T1000 (cell line): ENCODE measurements around the gene SGPL1.
"Not testable (repeated sequence)": the region's sequence is repeated elsewhere in the genome, so short reads cannot be mapped to it uniquely, and the experiment has no call there.

Experiments
- DNase-seq: peaks from one replicate; lab custom pipeline; 2025; ENCODE audit warnings: mixed read lengths; lab: John Stamatoyannopoulos, UW

Gene SGPL1

DNA sequence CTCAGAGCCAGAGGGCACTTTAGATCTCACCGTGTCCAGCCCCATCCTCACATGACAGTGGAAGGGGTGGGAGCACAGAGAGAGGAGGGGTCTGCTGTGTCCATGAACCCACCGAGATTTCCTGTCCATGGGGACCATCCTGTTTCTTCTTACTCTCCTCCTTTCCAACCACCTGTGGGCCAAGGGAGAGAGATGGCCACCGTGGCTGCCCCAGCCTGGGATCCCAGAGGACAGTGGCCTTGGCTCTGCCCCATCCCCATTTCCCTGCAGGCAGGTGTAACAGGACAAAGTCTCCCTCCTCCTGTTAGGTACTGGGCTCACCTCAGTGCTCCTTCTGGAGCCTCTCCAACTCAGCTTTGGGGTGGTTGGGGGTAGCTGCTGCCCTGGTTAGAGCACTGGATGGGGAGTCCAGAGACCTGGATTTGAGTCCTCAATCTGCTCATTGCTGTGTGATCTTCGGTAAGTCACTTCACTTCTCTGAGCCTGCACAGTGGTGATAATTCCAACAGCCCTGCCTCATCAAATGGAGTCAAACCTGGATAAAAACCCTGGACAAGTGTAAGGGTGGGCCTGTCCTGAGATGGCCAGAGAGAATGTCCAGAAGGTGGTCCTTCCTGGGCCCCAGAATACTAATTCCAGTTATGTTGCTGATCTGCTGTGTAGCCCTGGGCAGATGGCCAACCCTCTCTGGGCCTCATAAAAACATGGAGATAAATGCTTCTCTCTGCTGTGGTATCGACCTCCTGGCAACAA lies 90.5 kb downstream of the SGPL1 start:
- no peak for DNase-seq

DNA sequence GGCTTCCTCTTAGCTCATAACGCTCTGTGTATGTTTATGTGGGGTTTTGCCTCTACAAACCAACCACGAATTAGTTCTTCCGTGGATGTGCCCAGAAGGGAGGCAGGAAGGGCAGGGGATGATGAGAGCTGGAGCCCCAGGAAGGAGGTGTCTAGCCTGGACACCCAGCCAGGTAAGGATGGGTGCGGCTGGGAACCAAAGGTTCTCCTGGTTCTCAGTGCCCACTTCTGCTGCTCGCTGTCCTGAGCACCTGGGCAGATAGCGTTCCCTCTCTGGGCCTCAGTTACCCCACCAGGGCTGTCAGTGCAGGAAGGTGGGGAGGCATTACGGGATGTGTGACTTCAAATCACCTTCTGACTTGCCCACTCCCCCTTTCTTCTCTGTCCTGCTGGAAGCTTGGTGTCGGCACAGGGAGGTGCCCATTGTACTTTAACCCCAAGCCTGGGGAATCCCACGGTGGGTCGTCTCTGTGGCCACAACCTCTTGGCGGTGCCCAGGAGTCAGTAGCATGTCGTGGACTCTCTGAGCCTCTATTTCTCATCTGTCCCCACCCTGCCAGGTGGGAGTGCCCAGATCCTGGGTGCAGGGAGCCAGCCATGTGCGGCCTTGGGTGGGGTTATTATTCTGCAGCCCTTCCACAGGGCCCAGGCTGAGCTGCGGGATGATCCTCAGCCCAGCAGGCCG lies 91.3 kb downstream of the SGPL1 start:
- DNase-seq, result no peak

DNA sequence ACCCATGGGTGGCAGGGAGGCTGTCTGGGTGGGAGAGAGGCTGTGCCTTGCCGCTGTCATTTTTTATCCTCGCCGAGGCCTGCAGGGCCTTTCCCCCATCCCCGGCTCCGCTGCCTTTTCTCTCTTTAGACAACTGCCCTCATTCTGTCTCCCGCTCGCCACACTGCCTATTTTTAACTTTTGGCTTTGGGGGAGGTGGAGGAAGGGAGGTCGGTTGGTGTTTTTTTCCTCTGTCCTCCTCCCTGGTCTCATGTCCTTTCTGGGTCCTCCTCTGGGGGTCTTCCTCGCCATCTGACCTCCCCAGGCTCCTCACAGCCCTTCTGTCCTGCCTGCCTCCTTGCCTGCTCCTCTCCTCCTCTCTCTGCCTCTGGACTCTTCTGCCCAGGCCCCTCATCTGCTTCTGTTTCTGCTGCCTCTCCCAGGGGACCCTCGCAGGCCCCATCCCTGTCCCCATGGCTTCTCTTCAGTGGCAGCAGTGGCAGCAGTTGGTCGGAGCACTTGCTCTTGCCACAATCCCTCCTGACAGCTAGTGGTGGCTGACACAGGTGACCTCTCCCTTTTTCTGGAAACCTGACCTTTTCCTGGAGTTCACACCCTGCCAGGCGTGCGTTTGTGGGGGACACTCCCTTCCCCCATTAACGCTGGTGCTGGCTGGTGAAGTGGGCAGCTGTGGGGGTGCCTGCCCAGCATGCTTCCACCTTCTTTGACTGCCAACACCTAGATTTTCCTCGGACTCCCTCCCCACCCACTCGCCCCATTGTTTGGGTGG lies 92.1 kb downstream of the SGPL1 start:
- DNase-seq, result no peak

DNA sequence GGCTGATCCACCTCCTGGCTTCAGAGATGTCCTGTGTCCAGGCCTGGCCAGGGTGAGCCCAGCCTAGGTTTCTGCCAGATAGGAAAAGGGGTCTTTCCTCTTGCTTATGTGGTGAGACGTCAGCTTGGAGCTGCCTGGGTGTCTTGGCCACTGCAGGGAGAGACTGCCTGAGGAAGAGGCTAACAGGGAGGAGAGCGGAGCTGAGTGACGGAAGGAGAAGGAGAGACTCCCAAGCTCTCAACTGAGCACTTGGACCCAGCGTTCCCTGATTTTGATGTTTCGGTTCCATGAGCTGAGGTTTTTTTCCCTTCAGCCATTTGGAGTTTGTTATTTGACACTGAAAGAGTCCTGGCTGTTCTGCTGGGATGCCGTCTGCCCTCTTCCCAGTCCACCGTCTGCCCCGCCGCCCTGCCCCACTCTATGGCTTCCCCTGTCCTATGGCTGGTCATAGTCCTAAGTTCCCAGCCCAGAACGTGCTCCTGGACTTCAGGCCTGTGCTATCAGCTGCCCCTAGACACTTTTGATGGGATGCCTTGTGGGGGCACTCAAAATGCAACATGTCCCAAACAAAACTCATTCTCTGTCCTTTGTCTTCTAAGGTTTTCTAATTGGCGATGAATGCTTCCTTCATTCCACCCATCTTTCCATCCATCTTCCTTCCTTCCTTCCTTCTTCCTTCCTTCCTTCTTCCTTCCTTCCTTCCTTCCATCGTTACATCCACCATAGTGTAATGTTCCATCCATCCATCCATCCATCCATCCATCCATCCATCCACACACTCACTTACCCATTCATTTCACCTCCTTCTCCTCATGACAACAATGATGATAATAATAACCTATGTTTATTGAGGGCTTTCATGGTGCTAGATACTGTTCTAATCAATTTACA lies 92.9 kb downstream of the SGPL1 start:
- no peak for DNase-seq

DNA sequence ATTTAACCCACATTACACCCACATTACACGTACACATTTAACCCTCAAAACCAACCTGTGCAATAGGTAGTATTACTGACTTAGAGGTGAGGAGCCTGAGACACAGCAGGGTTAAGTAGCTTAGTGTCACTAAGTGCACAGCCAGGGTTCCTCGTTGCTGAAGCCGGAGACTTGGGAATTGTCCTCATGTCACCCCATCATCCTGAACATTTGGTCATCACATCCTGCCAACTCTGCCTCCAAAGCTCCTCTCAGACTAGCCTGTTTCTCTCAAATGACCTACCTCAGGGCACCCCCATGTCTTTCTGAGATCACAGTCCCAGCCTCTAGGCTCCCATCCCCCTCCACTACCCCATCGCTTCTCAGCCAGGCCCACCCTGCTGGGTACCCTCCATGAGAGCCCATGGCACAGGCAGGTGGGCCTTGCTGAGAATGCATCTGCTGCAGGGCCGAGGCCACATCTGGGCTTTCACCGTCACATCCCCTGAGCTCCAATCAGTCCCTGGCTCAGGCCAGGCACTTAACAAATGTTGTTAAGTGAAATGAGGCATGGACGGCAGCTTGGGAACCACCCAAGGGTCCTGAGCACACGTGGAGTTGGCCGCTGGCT lies 93.7 kb downstream of the SGPL1 start:
- no peak for DNase-seq

DNA sequence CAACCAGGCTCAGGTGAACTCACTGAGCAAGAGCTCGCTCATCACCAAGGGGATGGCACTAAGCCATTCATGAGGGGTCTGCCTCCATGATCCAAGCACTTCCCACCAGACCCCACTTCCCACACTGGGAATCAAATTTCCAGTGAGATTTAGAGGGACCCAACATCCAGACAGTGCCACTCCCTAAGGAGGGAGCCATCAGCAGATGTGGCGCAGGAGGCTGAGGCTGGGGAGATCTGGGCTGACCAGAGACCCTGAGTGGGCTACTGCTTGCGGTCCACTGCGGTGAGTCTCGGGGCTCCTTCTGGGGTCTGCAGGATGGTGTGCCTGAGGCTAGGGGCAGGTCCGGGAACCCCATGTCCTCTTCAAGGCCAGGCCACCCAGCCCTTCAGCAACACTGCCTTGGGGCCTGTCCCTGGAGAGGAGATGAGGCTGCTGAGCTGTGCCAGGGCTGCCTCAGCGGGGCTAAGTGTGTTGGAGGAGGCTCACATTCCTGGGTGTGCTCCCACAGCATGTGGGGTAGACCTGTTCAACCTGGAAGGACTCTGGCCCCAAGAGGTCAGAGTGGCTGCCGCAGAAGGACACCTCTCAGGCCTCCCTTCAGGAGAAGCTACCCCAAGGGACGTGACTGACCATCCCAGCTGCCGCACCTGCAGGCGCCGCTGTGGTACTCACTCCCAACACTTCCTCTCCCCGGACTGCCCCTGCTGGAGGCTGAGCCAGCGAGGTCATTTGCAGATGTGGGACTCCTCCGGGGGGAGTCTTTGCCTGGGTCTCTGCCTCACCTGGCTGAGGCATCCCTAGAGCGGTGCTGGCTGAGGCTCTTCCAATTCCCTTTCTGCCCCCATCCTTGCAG lies 95.0 kb downstream of the SGPL1 start:
- DNase-seq, result no peak

DNA sequence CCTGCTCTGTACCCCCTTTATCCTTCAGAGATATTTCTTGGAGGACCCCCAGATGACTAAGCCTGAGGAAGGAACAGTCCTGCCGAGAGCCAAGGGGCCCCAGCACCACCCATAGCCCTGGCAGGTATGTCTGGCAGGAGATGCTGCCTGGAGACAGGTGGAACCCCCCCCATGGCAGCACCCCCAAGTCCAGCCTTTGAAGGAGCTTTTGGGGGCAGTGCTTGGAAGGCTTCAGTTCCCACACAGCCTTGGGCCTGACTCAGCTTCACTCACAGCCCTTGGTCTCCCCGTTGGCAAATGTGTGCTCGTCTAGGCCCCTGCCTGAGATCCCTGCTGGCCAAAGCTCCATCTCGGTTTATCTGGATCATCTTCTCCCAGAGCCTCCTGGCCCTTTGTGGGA lies 95.6 kb downstream of the SGPL1 start:
- no peak for DNase-seq

DNA sequence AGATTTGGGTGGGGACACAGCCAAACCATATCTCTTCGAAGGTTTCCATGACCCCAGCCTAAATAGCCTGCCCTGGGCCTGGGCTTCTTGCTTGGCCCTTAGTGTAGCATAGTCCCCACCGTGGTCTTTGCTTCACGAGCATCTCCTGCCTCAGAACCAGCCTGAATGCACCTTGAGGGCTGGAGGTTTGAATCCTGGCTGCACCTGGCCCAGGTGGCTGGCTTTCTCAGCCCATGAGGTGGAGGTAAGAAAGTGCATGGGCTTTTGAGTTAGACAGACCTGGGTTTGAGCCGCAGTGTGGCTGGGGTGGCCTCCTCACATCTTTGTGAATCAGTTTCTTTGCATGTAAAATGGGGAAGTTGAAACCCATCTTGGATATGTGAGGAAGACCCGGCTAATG lies 96.8 kb downstream of the SGPL1 start:
- DNase-seq, result no peak

DNA sequence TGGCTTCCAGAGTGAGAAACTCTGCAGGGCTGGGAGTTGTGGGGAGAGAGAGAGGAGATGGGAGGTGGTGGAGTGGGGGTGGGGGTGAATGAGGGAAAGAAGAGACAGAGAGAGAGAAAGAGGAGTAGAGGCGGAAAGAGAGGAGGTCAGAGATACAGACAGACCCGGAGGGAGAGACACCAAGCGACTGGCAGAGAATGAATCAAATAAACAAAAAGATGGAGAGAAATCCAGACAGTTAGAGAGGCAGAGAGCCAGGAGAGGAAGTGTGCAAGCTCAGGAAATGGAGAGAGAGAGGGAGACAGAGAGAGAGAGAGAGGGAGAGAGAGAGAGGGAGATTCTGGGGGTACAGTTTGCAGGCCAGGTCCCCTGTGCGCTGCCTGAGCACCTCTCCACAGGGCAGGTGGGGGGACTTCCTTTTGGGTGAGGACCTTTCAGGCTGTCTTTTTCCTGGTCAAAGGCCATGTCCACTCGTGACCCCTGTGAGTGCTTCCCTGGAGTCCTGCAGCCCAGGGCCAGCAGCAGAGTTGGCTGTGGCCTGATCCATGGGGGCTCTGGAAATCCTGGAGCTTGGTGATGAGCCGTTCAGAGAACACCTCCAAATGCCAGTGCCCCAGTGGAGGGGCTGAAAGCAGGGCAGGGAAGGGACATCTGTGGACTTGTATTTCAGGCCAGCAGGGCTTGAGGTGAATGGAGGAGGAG lies 97.6 kb downstream of the SGPL1 start:
- no peak for DNase-seq

DNA sequence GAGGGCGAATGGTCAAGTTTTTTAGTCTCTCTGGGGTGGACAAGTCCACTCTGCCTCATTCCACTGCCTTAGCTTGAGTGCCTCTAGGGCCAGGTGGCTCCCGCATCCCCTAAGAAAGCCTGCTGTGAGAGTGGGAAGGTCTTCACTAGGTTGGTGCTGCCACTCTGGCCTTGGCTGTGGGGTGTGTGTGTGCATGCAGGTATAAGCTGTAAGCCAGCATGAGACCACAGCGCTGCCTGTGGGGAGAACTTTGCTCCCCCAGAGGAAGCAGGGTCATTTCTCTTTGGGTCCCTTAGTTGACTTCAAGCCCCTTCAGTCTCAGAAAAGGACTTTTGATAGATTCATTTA lies 98.1 kb downstream of the SGPL1 start:
- DNase-seq, result no peak

DNA sequence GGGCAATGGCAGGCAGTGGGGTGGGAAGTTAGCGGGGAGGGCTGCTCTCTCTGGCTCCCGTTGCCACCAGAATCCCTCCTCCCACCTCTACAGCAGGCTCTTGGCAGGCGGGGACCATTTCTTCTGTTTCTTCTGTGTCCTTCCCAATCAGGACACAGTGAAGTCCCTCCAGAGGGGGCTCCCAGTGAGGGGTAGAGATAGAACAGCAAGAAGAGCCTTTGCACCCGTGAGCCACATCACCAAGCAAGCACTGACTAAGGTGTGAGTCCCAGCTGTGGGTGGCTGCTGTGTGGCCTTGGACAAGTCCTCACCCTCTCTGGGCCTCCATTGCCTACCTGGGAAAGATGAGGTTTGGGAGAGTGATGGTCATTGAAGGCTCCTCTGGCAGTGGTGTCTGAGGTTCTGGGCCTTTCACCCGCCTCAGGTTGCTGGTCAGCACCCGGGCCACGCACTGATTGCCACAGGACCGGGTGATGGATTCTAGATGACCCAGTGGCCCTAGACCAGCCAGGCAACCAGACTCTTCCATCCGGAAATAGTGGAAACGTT lies 98.6 kb downstream of the SGPL1 start:
- no peak for DNase-seq

DNA sequence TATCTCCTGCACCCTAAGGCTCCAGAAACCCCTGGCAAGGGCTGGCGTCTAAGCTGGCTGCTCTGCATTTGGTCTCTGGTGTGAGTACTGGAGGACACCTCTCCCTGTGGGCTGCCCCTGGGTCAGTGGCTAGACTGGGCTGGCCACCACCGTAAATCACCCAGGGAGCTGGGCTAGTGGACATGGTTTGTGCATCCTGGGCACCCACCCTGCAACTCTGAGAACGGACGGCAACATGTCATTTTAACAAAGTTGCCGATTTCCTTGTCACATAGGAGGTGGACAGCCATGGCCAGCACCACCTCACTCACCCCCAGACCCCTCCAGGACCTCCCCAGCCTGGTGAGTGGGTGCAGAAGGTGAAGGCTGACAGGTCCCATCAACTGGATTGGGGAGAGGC lies 99.5 kb downstream of the SGPL1 start:
- DNase-seq, result no peak

DNA sequence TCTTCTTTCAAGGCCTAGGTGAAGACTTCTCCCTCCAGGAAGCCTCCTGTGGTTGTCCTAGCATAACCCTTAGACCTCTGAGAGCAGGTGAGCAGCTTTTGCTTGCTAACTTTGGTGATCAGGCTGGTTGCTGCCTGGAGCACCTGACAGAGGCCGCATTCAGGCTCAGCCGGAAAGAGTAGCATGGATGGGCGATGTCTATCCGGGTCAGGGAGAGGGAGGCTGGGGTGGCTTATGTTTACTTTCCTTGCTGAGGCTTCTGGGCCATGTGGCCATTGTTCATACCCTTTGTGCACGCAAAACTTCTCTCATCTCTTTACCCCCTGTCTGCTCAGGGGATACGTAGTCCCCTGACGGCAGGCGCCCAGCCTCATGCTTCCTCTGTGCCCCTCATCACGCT lies 100.1 kb downstream of the SGPL1 start:
- DNase-seq, result no peak

DNA sequence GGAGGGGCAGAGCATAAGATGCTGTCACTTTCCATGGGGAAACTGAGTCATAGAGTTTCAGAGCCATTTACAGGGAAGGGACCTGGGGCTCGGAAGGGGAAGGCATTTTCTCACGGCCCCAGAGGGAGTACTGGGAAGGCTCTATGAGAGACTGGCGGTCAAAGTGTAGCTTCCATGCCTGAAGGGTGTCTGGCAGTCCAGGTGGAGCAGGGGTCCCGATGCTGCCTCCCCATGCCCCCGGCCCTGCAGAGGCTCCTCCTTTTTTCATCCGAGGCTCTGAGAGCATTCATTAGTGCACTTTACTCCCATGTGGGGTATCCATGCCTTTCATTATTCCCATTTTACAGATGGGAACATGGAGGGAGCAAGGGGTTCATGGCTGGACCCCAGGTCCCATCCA lies 100.5 kb downstream of the SGPL1 start:
- no peak for DNase-seq

DNA sequence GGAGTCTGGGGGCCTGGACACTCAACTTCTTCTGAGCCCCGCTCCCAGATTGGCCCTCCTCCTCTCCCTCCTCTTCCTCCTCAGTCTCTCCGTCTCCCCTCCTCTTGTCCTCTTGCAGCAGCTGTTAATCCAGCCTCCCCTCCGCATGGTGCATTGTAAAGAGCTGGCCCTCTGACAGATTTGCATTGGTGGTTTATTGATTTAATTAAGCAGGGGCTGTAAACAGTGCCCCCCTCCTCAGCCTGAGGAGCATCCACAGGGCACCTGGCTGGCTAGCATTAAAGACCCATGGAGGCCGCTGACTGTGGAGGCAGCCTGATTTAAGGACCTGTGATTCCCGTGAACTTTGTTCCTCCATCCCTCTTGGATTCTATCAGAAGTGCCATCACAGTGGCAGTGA lies 101.5 kb downstream of the SGPL1 start:
- no peak for DNase-seq

DNA sequence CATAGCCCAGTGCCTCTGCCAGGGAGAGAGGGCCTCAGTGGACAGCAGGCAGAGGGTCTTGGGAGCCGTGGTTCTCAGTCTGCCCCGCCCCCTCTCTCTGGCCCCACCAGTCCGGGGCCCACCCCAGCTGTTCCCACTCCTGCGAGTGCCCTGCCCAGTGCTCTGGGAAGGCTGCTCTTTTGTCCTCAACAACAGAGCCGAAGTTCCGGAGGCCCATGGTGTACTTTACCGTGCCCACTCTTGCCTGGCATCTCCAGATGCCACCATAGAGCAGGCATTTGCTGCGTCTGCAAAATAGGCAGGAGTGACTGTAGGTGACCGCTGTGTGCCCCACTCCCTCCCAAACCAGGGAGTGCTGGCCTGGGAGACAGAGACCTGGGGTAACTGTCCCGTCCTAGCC lies 101.9 kb downstream of the SGPL1 start:
- no peak for DNase-seq

DNA sequence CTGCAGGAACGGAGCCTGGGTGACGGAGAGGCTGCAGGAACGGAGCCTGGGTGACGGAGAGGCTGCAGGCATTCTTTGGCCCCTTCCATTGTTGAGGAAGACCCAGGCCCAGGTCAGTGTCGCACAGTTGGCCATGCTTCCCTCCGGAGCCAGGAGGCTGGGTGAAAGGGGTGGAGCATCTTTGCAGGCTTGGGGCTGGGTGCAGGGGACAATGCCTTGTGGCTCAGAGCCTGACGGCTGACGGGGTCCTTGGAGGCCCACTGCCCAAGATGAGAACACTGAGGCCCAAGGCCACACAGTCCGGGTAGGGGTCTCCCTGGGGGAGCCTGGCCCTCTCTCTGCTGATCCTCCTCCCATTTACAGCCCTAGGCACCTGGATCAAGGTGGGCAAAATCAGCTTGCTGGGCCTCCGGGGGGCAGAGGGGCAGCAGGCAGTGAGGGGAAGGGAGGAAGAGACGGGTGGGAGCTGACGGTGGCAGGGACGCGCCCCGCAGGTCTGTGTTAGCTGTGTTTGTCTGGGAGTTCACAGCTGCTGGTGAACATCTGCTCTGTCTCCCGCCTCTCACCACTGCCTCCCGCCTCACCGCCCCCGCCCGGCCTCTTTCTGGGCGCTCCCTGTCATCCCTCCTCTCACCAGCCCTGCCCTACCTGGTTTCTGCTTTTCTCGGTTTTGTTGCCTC lies 103.2 kb downstream of the SGPL1 start:
- no peak for DNase-seq

DNA sequence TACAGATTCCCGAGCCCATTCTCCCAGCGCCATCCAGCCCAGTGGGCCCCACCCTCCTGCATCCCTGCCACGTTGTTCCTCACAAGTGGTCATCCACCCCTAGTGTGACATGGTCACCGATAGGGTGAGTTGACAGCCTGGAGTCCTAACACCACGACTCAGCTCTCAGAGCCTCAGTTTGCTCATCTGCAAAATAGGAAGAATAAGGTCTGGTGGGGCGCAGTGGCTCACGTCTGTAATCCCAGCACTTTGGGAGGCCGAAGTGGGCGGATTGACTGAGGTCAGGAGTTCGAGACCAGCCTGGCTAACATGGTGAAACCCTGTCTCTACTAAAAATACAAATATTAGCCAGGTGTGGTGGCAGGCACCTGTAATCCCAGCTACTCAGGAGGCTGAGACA lies 104.2 kb downstream of the SGPL1 start:
- DNase-seq, result not testable (repeated sequence)

DNA sequence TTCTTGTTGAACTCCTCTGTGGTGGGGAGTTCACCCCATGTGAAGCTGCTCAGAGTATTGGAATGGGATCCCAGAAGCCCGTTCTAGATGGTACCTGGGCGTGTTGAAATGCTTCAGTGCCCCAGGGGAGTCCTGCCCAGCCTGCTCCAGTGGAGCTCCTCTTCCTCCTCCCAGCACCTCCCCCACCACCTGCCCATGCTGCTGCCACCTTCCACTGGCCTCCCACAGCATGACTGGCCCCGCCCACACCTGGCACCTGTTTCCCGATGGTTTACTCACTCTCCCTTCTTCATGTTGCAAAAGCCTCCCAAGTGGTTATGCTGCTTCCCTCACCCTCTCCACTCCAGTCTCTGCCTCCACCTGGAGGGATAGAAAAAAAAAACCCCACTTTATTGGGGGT lies 104.8 kb downstream of the SGPL1 start:
- DNase-seq, result no peak
